GM21576 (cell line): ENCODE data around the gene SPOP.
"Not testable (repeated sequence)": the region's sequence is repeated elsewhere in the genome, so short reads cannot be mapped to it uniquely, and the experiment has no call there.

ENCODE experiments used
- ATAC-seq: cut with Tn5 transposase; IDR thresholded peaks from one replicate; pipeline ENCODE4 v1.9.1; 2021; ENCODE audit warnings: mild to moderate bottlenecking, moderate library complexity; ENCODE audit not compliant: unreplicated experiment

The SPOP gene

DNA sequence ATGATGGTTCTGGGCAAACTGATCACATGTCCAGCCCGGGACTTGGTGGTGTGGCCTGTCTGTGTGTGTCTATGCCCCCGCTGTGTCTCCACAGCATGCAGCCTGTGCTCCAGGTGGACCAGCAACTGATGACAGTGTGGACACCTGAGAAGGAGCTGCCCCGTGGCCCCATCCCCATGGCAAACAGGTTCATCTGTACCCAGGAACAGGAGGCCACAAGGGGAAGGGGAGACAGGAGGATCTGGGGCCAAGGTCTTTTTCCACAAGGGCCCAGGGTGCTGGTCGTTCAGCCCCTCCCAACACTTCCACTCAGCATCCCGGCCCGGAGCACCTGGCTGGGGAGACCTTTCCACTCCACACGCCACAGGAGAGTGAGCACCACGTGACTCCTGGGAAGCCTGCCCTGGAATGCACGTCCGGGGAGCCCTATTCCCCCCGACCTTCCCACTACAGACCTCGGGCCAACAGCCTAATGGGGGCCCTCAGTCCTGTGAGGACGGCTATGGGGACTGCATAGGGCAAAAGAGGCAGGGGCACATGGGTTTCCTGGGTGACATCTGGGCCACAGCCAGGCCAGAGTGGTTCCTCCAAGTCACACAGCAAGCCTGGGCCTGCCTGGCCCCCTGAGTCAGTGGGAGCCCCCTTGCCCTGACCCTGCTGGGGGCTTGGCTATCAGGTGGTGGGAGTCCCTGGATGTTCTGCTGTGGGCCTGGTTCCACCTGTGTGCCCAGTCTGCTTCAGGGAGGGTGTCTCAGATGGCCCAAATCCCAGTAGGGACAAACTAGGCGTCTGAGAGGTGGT, 123.0 kb downstream of the SPOP start:
- ATAC-seq, result no peak

- ATAC-seq, result no peak
Measured at GRCh38 chr17:49553676-49554335, 124.1 kb downstream of the SPOP start.

GRCh38 chr17:49552070-49552751, 125.7 kb downstream of the SPOP start:
- no peak for ATAC-seq

GRCh38 chr17:49551221-49552069, 126.5 kb downstream of the SPOP start:
- ATAC-seq, result no peak

DNA sequence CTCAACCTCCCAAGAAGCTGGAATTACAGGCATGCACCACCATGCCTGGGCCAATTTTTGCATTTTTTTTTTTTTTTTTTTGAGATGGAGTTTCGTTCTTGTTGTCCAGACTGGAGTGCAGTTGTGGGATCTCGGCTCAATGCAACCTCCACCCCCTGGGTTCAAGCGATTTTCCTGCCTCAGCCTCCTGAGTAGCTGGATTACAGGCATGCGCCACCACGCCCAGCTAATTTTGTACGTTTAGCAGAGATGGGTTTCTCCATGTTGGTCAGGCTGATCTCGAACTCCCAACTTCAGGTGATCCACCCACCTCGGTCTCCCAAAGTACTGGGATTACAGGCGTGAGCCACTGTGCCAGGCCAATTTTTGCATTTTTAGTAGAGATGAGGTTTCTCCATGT, 127.1 kb downstream of the SPOP start:
- ATAC-seq, result not testable (repeated sequence)

DNA sequence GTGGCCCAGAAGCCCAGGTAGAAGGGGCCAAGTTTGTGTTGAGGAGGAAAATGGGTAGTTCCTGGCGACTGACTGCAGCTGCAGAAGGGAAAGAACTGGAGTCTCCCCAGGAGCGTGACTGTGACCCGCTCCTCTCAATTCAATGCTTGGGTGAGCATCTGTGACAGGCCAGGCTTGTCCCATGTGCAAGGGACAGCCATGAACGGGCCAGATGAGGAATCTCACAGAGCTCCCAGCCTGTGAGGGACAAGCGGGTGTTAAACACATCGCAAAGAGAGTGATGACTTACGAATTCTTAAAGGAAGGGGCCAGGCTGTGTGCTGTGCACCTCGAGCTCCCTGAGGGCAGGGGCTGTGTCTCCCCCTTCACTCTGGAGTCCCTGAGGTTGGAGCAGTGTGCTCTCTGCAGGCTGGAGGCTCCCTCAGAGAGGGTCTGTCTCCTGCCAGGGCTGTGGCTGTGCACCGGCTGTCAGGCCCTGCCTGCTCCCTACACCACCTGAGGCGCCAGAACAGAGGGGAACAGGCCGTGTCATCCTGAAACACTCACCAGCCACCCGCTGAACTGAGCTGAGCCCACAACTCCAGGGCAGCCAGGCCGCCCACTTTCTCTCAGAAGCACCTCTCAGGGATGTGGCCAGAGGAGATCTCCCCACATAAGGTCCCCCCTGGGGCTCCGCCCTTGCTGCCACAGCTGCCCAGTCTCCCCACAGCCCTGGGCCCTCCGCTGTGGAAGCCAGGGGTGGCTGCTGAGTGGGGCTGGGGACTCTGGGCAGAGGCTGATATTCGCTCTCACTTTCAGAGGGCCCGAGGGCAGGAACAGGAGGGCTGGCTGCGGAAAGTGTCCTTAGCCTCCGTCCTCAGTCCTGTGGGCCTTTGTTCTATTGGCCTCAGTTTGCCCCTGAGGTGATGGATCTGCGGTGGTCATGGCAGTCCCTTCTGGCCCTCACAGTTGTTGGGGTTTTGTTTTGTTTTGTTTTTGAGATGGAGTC, 127.9 kb downstream of the SPOP start:
- no peak for ATAC-seq

DNA sequence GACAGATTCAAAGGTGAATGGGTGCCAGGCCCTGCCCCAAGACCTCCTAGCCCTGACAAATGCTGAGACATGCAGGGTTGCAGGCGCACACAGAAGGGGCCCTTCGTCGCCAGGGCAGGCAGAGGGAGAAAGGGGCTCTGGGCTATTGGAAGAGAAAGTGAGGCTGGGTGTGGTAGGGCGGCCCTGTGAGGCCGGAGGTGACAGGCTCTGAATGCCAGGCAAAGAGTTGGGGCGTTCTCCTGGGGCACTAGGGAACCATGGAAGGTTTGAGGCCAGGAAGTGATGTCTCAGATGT, 128.6 kb downstream of the SPOP start:
- ATAC-seq, result no peak
